ENCODE results near the gene DSCAML1.

DNA sequence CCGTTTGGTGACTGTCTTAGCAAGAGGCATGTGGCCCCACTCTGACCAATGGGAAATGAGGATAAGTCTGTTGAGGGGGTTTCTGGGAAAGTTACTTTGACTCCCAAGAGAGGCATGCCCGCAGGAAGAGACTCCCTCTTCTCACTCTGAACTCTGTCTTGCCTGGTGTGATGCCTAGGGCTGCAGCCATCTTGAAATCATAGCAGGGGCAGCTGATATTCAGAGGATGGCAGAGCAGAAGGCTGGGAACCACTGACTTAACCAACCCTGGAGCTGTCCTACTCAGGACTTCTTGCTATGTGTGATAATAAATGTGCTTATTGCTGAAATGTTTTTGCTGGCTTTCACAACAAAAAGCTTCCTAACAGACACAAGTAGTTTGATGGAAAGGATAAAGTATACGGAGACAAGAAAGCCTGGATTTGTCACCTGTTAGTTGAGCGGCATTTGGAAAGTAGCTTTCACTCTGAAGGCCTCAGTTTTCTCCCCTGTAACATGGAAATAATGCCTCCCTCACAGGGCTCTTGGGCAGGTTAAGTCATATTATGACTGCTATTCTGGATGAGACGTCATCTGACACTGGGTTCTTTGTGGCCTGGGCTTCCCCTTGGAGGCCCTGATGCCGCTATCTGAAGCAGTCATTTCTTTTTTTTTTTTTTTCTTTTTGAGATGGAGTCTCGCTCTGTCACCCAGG lies 340.8 kb downstream of the DSCAML1 start:
- no peak for TF ChIP-seq POLR2A (IDR thresholded peaks at IDR 0.05)
- TF ChIP-seq, protein P1, sequence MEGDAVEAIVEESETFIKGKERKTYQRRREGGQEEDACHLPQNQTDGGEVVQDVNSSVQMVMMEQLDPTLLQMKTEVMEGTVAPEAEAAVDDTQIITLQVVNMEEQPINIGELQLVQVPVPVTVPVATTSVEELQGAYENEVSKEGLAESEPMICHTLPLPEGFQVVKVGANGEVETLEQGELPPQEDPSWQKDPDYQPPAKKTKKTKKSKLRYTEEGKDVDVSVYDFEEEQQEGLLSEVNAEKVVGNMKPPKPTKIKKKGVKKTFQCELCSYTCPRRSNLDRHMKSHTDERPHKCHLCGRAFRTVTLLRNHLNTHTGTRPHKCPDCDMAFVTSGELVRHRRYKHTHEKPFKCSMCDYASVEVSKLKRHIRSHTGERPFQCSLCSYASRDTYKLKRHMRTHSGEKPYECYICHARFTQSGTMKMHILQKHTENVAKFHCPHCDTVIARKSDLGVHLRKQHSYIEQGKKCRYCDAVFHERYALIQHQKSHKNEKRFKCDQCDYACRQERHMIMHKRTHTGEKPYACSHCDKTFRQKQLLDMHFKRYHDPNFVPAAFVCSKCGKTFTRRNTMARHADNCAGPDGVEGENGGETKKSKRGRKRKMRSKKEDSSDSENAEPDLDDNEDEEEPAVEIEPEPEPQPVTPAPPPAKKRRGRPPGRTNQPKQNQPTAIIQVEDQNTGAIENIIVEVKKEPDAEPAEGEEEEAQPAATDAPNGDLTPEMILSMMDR (IDR thresholded peaks at IDR 0.05): no peak
